ENCODE results near the gene ARAP1. TPM values are rescaled to one million over a fixed set of nuclear protein-coding genes. Genes with fewer than 3 reads are reported as not detected.

ARAP1 gene
- polyA plus RNA-seq, 1 donor from 2014 or later, result 3.5 TPM

GRCh38 chr11:72668629-72669347 lies 83.4 kb downstream of the ARAP1 start:
- Histone ChIP-seq H4K20me1 (ENCODE audit: insufficient read depth) (no peaks in the 10 kb centered on the region), H3K4me3 (ENCODE audit: low read length) (no peak overlapping the region), H3K9me3 (ENCODE audit: low read length) (no peaks in the 10 kb centered on the region), H3K4me2 (ENCODE audit: low read length) (no peak overlapping the region), H3F3A (ENCODE audit: insufficient read depth, low read length, poor library complexity, severe bottlenecking) (no peaks in the 10 kb centered on the region), H3K9me2 (ENCODE audit: insufficient read depth, low read length) (no peaks in the 10 kb centered on the region), H3K27me3 (ENCODE audit: insufficient read depth, low read depth, low read length) (no peaks in the 10 kb centered on the region), H3K36me3 (ENCODE audit: insufficient read depth, low read length) (no peaks in the 10 kb centered on the region), H2AFZ (ENCODE audit: low read depth, low read length) (no peak overlapping the region), H3K79me2 (replicated peaks; ENCODE audit: insufficient read depth, low read length) (no peaks in the 10 kb centered on the region), H3K9ac (ENCODE audit: low read length) (no peak overlapping the region), H3K27ac (ENCODE audit: low read length) (no peak overlapping the region)
- TF ChIP-seq POLR2AphosphoS5 (IDR thresholded peaks at IDR 0.05), result no peak
- TF ChIP-seq SMC3 (conservative IDR thresholded peaks at IDR 0.05; ENCODE audit: poor library complexity), result no peak
- TF ChIP-seq REST (IDR thresholded peaks at IDR 0.05; ENCODE audit: borderline replicate concordance), result no peak
- TF ChIP-seq TAF1 (IDR thresholded peaks at IDR 0.05; ENCODE audit: low read depth), result no peak
- no peak for TF ChIP-seq CTCF (IDR thresholded peaks at IDR 0.05; ENCODE audit: poor library complexity, severe bottlenecking)
- TF ChIP-seq EP300 (conservative IDR thresholded peaks at IDR 0.05; ENCODE audit: poor library complexity, severe bottlenecking), result no peak
- no peak for TF ChIP-seq EZH2 (IDR thresholded peaks at IDR 0.05; ENCODE audit: borderline replicate concordance, insufficient read depth, low read length, poor library complexity, severe bottlenecking)
- TF ChIP-seq RAD21 (conservative IDR thresholded peaks at IDR 0.05), result no peak
- no peak for TF ChIP-seq MXI1 (conservative IDR thresholded peaks at IDR 0.05; ENCODE audit: poor library complexity, severe bottlenecking)

- H3K9ac ChIP-seq (ENCODE audit: low read length), result no peak overlapping the region
- H4K20me1 ChIP-seq (ENCODE audit: insufficient read depth), result no peaks in the 10 kb centered on the region
- no peaks in the 10 kb centered on the region for H3K9me2 ChIP-seq (ENCODE audit: insufficient read depth, low read length)
- H3K9me3 ChIP-seq (ENCODE audit: low read length), result no peaks in the 10 kb centered on the region
- no peaks in the 10 kb centered on the region for H3K79me2 ChIP-seq (replicated peaks; ENCODE audit: insufficient read depth, low read length)
- H3F3A ChIP-seq (ENCODE audit: insufficient read depth, low read length, poor library complexity, severe bottlenecking), result no peaks in the 10 kb centered on the region
- no peak overlapping the region for H2AFZ ChIP-seq (ENCODE audit: low read depth, low read length)
- no peaks in the 10 kb centered on the region for H3K36me3 ChIP-seq (ENCODE audit: insufficient read depth, low read length)
- H3K4me3 ChIP-seq (ENCODE audit: low read length), result no peak overlapping the region
- TF ChIP-seq EZH2 (IDR thresholded peaks at IDR 0.05; ENCODE audit: borderline replicate concordance, insufficient read depth, low read length, poor library complexity, severe bottlenecking) (no peak), EP300 (conservative IDR thresholded peaks at IDR 0.05; ENCODE audit: poor library complexity, severe bottlenecking) (no peak), POLR2AphosphoS5 (IDR thresholded peaks at IDR 0.05) (no peak), SMC3 (conservative IDR thresholded peaks at IDR 0.05; ENCODE audit: poor library complexity) (no peak), RAD21 (conservative IDR thresholded peaks at IDR 0.05) (no peak), CTCF (IDR thresholded peaks at IDR 0.05; ENCODE audit: poor library complexity, severe bottlenecking) (no peak), TAF1 (IDR thresholded peaks at IDR 0.05; ENCODE audit: low read depth) (no peak), MXI1 (conservative IDR thresholded peaks at IDR 0.05; ENCODE audit: poor library complexity, severe bottlenecking) (no peak), REST (IDR thresholded peaks at IDR 0.05; ENCODE audit: borderline replicate concordance) (no peak)
- H3K4me2 ChIP-seq (ENCODE audit: low read length), result no peak overlapping the region
- H3K27me3 ChIP-seq (ENCODE audit: insufficient read depth, low read depth, low read length), result no peaks in the 10 kb centered on the region
- H3K27ac ChIP-seq (ENCODE audit: low read length), result no peak overlapping the region
Observed at GRCh38 chr11:72665911-72666472, 86.2 kb downstream of the ARAP1 start.

Data from neural cell (in vitro differentiated cells).